Transverse colon (tissue), 4 donors: Measurements from ENCODE around the gene PRM1. TPM values are rescaled to one million over a fixed set of nuclear protein-coding genes. Genes with fewer than 3 reads are reported as not detected.

Experiments
- DNase-seq: peaks from one replicate; pipeline ENCODE4 v3.0.0-alpha.2; 2019
- H3K27ac ChIP-seq, 4 donors: fragments of 200-600 bp; sonication (generic); 2 replicates each; pipeline ENCODE4 v1.5.1; 2016 to 2018; ENCODE audit warnings: inconsistent platforms in 4 of 4
- H3K27me3 ChIP-seq: fragments of 200-600 bp; sonication (generic); 2 replicates; pipeline ENCODE4 v1.5.1; 2017; ENCODE audit warnings: inconsistent platforms
- H3K36me3 ChIP-seq, 4 donors: fragments of 200-600 bp; sonication (generic); 2 replicates each; pipeline ENCODE4 v1.5.1; 2017 to 2019; ENCODE audit warnings: inconsistent platforms in 4 of 4
- H3K4me1 ChIP-seq, 4 donors: fragments of 200-600 bp; sonication (generic); 2 replicates each; pipeline ENCODE4 v1.5.1; 2017 to 2020; ENCODE audit warnings: inconsistent platforms in 4 of 4
- H3K4me3 ChIP-seq, 4 donors: fragments of 200-600 bp; sonication (generic); 1 replicate in 1 of 4; 2 replicates in 3 of 4; pipeline versions ENCODE4 v1.5.1 to v1.6.1; 2017 to 2019; ENCODE audit warnings: inconsistent platforms in 4 of 4
- H3K9me3 ChIP-seq, 2 donors: fragments of 200-600 bp; sonication (generic); 2 replicates each; pipeline ENCODE4 v1.5.1; 2017 to 2019; ENCODE audit warnings: inconsistent platforms in 2 of 2
- EP300 ChIP-seq: sonication (generic); formaldehyde crosslinking; IDR thresholded peaks from one replicate; pipeline ENCODE4 v1.6.1; 2017; ENCODE audit warnings: antibody characterized with exemption, low read depth
- POLR2A ChIP-seq: fragments of 450-650 bp; IDR thresholded peaks from one replicate; pipeline ENCODE4 v1.6.1; 2016; ENCODE audit warnings: antibody characterized with exemption, mild to moderate bottlenecking, moderate library complexity
- POLR2AphosphoS5 ChIP-seq, 3 donors: sonication (generic); formaldehyde crosslinking; IDR thresholded peaks; one replicate each; pipeline ENCODE4 v1.6.1; 2016; ENCODE audit warnings: antibody characterized with exemption in 3 of 3
- WGBS, 2 donors: methylation state at CpG; one replicate each; pipeline ENCODE4 v1.1.5; 2018; ENCODE audit warnings: low coverage in 1 of 2; 5-methylcytosine and 5-hydroxymethylcytosine counted together
- in situ Hi-C, 4 donors: fragments of 200-750 bp; cut with MboI; loops; one replicate each; pipeline versions ENCODE4 v1.15.0 to v1.15.1; 2017; ENCODE audit warnings: low sequenced_read_pairs in 3 of 4, low pct_ligation_motif_present in 1 of 4, low pct_unique_long_range_greater_than_20kb in 1 of 4
- intact Hi-C: fragments of 100-400 bp; cut with DNase I; formaldehyde crosslinking; loops from one replicate; pipeline ENCODE4 v1.15.1; 2023; ENCODE audit warnings: low total_unique reads
- total RNA-seq, 4 donors: library from RNA; depleted of rRNA; stranded (reverse); fragments of >200 nt; gene quantifications; one replicate each; pipeline ENCODE4 v1.1.0, GENCODE V29; 2016
- TF ChIP-seq, protein P1 (sequence below), 5 experiments: fragments of 200-600 bp in 3 of 5; fragments of 450-650 bp in 2 of 5; sonication (generic) in 3 of 5; IDR thresholded peaks; 1 replicate in 2 of 5; 2 replicates in 3 of 5; pipeline ENCODE4 v1.5.1; 2016 to 2017; ENCODE audit warnings: antibody characterized with exemption in 5 of 5, inconsistent platforms in 3 of 5, mild to moderate bottlenecking in 2 of 5, moderate library complexity in 1 of 5

The PRM1 gene
- total RNA-seq, 4 donors from 2014 or later = not detected

GRCh38 chr16:11296706-11297491, 15.8 kb upstream of the PRM1 start:
- DNase-seq = no peak

DNA sequence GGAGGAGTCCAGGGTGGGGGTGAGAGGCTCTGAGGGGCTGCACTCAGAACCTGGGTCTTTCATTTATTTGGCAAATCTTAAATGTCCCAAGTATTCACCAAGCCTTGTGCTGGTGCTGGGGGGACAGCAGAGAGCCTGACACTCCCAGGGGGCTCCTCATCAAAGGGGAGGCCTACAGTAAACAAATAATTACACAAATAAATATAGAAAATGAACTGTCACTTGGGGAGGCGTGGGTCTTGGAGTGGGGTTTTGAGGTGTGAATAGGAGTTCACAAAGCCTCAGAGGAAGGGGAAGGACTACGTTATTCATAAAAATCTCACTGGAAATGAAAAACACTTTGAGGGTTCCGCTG, 15.2 kb upstream of the PRM1 start:
- 83 to 90% methylated on average over 3 of the region's 3 CpGs for WGBS, 2 donors
- in situ Hi-C loops (no loop called here), intact Hi-C loops (no loop called here)
- Histone ChIP-seq H3K4me3 (no peak overlapping the region), H3K36me3 (no peaks in the 10 kb centered on the region), H3K4me1 (peaks cover 3 to 19% (median 13%) of the 10 kb centered on the region in 4 donors), H3K27me3 (no peaks in the 10 kb centered on the region), H3K27ac (no peak overlapping the region), H3K9me3 (no peaks in the 10 kb centered on the region)
- TF ChIP-seq POLR2AphosphoS5 (IDR thresholded peaks at IDR 0.05) = no peak
- TF ChIP-seq EP300 = no peak
- TF ChIP-seq, protein P1, sequence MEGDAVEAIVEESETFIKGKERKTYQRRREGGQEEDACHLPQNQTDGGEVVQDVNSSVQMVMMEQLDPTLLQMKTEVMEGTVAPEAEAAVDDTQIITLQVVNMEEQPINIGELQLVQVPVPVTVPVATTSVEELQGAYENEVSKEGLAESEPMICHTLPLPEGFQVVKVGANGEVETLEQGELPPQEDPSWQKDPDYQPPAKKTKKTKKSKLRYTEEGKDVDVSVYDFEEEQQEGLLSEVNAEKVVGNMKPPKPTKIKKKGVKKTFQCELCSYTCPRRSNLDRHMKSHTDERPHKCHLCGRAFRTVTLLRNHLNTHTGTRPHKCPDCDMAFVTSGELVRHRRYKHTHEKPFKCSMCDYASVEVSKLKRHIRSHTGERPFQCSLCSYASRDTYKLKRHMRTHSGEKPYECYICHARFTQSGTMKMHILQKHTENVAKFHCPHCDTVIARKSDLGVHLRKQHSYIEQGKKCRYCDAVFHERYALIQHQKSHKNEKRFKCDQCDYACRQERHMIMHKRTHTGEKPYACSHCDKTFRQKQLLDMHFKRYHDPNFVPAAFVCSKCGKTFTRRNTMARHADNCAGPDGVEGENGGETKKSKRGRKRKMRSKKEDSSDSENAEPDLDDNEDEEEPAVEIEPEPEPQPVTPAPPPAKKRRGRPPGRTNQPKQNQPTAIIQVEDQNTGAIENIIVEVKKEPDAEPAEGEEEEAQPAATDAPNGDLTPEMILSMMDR (IDR thresholded peaks at IDR 0.05) = no peak
- no peak for TF ChIP-seq POLR2A
- no peak for DNase-seq

More at GRCh38 chr16:11296706-11297491, 15.8 kb upstream of the PRM1 start:
- WGBS, 2 donors = 44 to 100% methylated on average over 1 to 10 of the region's 10 CpGs
- intact Hi-C loops (no loop called here), in situ Hi-C loops (no loop called here)
- H3K36me3 ChIP-seq = no peaks in the 10 kb centered on the region
- peak overlapping the region in 3 of 4 donors; percentile 7 to 38 (median 14) for H3K27ac ChIP-seq
- no peaks in the 10 kb centered on the region for H3K27me3 ChIP-seq
- peak overlapping the region in 1 of 4 donors; percentile 31 for H3K4me3 ChIP-seq
- peak in 2 of 3 donors; percentile 56 to 73 for TF ChIP-seq POLR2AphosphoS5 (IDR thresholded peaks at IDR 0.05)
- TF ChIP-seq EP300 = peak; percentile 64
- TF ChIP-seq, protein P1 (IDR thresholded peaks at IDR 0.05) = no peak
- no peak for TF ChIP-seq POLR2A
- peaks cover 3 to 19% (median 13%) of the 10 kb centered on the region in 4 donors for H3K4me1 ChIP-seq
- no peaks in the 10 kb centered on the region for H3K9me3 ChIP-seq

GRCh38 chr16:11295672-11296071, 14.5 kb upstream of the PRM1 start:
- intact Hi-C loops (no loop called here), in situ Hi-C loops (no loop called here)
- TF ChIP-seq POLR2AphosphoS5 (IDR thresholded peaks at IDR 0.05) = no peak
- H3K4me3 ChIP-seq = no peak overlapping the region
- no peaks in the 10 kb centered on the region for H3K27me3 ChIP-seq
- H3K4me1 ChIP-seq = peaks cover 3 to 19% (median 13%) of the 10 kb centered on the region in 4 donors
- H3K36me3 ChIP-seq = no peaks in the 10 kb centered on the region
- 93 to 95% methylated on average over 4 of the region's 4 CpGs for WGBS, 2 donors
- H3K27ac ChIP-seq = no peak overlapping the region
- DNase-seq = no peak
- no peaks in the 10 kb centered on the region for H3K9me3 ChIP-seq

GRCh38 chr16:11292076-11292748, 11.1 kb upstream of the PRM1 start:
- no peaks in the 10 kb centered on the region for H3K27me3 ChIP-seq
- H3K27ac ChIP-seq = no peak overlapping the region
- intact Hi-C loops (no loop called here), in situ Hi-C loops (no loop called here)
- H3K4me1 ChIP-seq = peaks cover 0 to 8% (median 6%) of the 10 kb centered on the region in 4 donors
- TF ChIP-seq POLR2AphosphoS5 (IDR thresholded peaks at IDR 0.05) = no peak
- TF ChIP-seq EP300 = no peak
- TF ChIP-seq, protein P1 (IDR thresholded peaks at IDR 0.05) = no peak
- no peak for TF ChIP-seq POLR2A
- H3K4me3 ChIP-seq = no peak overlapping the region
- 73 to 85% methylated on average over 5 to 7 of the region's 7 CpGs for WGBS, 2 donors
- DNase-seq = no peak
- H3K36me3 ChIP-seq = no peaks in the 10 kb centered on the region
- no peaks in the 10 kb centered on the region for H3K9me3 ChIP-seq
